SKM-1 treated with dmso at 0.1 percent for 144 hours (cell line): ENCODE results near the gene VWF.
"Not testable (repeated sequence)": the region's sequence is repeated elsewhere in the genome, so short reads cannot be mapped to it uniquely, and the experiment has no call there.

Source experiments
- DNase-seq: peaks from one replicate; lab custom pipeline; 2025; ENCODE audit not compliant: unreplicated experiment; lab: John Stamatoyannopoulos, UW

VWF gene

GRCh38 chr12:6040815-6041214 lies 83.7 kb downstream of the VWF start:
- DNase-seq, result no peak

- DNase-seq, result peak; percentile 26
Observed at GRCh38 chr12:6039894-6040601, 84.4 kb downstream of the VWF start.

- peak; percentile 75 for DNase-seq
Observed at GRCh38 chr12:6038160-6038559, 86.3 kb downstream of the VWF start.

- DNase-seq, result no peak
Observed at GRCh38 chr12:6037459-6037858, 87.0 kb downstream of the VWF start.

GRCh38 chr12:6036509-6036908 lies 88.0 kb downstream of the VWF start:
- DNase-seq, result no peak

GRCh38 chr12:6034596-6034995 lies 89.9 kb downstream of the VWF start:
- DNase-seq, result no peak

GRCh38 chr12:6033546-6033945 lies 90.9 kb downstream of the VWF start:
- DNase-seq, result no peak

GRCh38 chr12:6032726-6033125 lies 91.7 kb downstream of the VWF start:
- no peak for DNase-seq

- no peak for DNase-seq
Observed at GRCh38 chr12:6031001-6031400, 93.5 kb downstream of the VWF start.

- no peak for DNase-seq
Observed at GRCh38 chr12:6030081-6030480, 94.4 kb downstream of the VWF start.

- no peak for DNase-seq
Observed at GRCh38 chr12:6029401-6029800, 95.1 kb downstream of the VWF start.

- no peak for DNase-seq
Observed at GRCh38 chr12:6026998-6027397, 97.5 kb downstream of the VWF start.

- not testable (repeated sequence) for DNase-seq
Observed at GRCh38 chr12:6025703-6026298, 98.7 kb downstream of the VWF start.

- DNase-seq, result not testable (repeated sequence)
Observed at GRCh38 chr12:6024066-6024465, 100.4 kb downstream of the VWF start.

- no peak for DNase-seq
Observed at GRCh38 chr12:6020930-6021329, 103.5 kb downstream of the VWF start.

GRCh38 chr12:6020511-6020910 lies 104.0 kb downstream of the VWF start:
- not testable (repeated sequence) for DNase-seq

- DNase-seq, result not testable (repeated sequence)
Observed at GRCh38 chr12:6019256-6019655, 105.2 kb downstream of the VWF start.

- no peak for DNase-seq
Observed at GRCh38 chr12:6018265-6018664, 106.2 kb downstream of the VWF start.

- no peak for DNase-seq
Observed at GRCh38 chr12:6016756-6017155, 107.7 kb downstream of the VWF start.

- not testable (repeated sequence) for DNase-seq
Observed at GRCh38 chr12:6016004-6016403, 108.5 kb downstream of the VWF start.

- DNase-seq, result not testable (repeated sequence)
Observed at GRCh38 chr12:6015271-6015670, 109.2 kb downstream of the VWF start.

GRCh38 chr12:6010631-6011350 lies 113.7 kb downstream of the VWF start:
- not testable (repeated sequence) for DNase-seq
